ENCODE measurements around the gene SREBF2.

Gene SREBF2

DNA sequence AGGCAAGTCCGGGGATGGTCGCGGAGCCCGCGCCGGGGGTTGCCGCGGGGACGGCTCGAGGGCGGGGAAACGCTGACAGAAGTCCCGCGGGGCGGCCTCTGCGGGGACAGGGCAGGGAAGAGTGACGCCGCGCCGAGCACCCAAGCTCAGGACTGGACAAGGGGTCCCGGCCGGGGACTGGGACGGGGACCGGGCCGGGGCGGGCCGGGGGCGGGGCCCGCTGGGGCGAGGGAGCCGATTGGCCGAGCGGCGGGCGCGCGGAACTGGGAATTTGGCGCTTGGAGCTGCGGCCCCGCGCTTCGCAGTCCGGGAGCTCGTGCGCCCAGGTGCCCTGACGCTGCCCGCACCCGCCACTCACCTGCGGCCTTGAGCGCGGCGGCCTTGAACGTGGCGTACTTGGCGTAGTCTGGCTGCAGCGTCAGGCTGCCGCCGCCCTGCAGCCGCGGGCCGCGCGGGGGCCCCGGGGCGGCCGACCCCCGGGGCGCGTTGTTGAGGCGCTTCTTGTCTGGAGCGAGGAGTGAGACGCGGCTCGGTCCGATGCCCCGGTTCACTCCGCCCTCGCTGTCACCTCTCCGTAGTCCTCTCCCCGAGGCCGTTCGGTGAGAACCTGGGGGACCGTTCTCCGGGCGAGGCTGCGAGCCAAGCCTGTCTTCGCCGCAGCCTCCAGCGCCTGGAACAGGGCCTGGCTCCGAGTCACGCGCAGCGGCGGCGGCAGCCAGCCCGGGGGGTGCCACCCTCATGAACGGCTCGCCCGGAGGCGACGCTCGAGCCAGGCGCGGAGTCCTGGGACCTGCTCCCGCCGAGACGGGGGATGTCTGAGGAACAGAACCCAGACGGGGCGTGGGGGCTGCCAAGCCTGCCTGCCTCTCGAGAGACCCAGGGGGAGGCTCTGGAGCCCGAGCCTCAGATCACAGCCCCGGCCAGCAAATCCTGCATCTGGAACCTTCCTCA lies 77.4 kb downstream of the SREBF2 start:
- H3K4me3 ChIP-seq (ENCODE audit: low read depth, low read length) = no peak overlapping the region

DNA sequence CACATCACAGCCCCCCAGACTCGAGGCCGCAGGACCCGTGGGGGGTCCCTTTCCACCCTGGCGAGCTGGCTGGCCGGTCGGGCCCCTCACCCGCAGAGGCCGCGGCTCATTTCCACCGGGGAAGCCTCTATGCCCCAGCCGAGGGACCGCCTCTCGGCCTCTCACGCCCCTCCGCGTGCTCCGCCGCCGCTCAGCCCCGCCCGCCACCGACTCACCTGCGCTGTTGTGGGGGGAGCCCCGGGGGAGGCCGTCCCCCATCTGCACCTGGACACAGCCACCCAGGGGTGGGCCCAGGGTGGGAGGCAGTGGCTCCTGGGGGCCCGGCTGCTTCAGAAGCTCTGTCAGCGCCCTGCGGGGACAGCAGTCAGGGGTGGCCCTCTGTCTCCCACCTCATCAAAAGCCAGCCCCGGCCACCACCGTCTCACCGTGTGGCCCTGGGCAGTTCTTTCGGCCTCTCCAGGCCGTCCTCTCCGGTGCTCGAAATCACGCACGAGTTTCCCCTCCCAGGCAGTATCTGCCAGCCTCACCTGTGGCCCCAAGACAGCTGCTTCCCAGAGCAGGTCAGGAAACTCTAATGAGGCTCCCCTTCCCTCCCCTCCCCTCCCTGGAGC lies 78.2 kb downstream of the SREBF2 start:
- H3K4me3 ChIP-seq (ENCODE audit: low read depth, low read length) = no peak overlapping the region
- no peak for TF ChIP-seq POLR2A (IDR thresholded peaks at IDR 0.05; ENCODE audit: extremely low read depth, insufficient read length)
- TF ChIP-seq, protein P1, sequence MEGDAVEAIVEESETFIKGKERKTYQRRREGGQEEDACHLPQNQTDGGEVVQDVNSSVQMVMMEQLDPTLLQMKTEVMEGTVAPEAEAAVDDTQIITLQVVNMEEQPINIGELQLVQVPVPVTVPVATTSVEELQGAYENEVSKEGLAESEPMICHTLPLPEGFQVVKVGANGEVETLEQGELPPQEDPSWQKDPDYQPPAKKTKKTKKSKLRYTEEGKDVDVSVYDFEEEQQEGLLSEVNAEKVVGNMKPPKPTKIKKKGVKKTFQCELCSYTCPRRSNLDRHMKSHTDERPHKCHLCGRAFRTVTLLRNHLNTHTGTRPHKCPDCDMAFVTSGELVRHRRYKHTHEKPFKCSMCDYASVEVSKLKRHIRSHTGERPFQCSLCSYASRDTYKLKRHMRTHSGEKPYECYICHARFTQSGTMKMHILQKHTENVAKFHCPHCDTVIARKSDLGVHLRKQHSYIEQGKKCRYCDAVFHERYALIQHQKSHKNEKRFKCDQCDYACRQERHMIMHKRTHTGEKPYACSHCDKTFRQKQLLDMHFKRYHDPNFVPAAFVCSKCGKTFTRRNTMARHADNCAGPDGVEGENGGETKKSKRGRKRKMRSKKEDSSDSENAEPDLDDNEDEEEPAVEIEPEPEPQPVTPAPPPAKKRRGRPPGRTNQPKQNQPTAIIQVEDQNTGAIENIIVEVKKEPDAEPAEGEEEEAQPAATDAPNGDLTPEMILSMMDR (IDR thresholded peaks at IDR 0.05; ENCODE audit: low read depth, low read length) = no peak
- TF ChIP-seq, protein P2, sequence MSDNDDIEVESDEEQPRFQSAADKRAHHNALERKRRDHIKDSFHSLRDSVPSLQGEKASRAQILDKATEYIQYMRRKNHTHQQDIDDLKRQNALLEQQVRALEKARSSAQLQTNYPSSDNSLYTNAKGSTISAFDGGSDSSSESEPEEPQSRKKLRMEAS (IDR thresholded peaks at IDR 0.05; ENCODE audit: low read depth, low read length) = no peak
- TF ChIP-seq MYC (IDR thresholded peaks at IDR 0.05; ENCODE audit: low read depth, low read length) = no peak
- no peak for DNase-seq (ENCODE audit: low read depth)

More for the DNA sequence above, 77.4 kb downstream of the SREBF2 start:
- TF ChIP-seq MYC (IDR thresholded peaks at IDR 0.05; ENCODE audit: low read depth, low read length) (no peak), POLR2A (IDR thresholded peaks at IDR 0.05; ENCODE audit: extremely low read depth, insufficient read length) (no peak)
- TF ChIP-seq, protein P1 (IDR thresholded peaks at IDR 0.05; ENCODE audit: low read depth, low read length) = no peak
- TF ChIP-seq, protein P2 (IDR thresholded peaks at IDR 0.05; ENCODE audit: low read depth, low read length) = no peak
- DNase-seq (ENCODE audit: low read depth) = no peak

DNA sequence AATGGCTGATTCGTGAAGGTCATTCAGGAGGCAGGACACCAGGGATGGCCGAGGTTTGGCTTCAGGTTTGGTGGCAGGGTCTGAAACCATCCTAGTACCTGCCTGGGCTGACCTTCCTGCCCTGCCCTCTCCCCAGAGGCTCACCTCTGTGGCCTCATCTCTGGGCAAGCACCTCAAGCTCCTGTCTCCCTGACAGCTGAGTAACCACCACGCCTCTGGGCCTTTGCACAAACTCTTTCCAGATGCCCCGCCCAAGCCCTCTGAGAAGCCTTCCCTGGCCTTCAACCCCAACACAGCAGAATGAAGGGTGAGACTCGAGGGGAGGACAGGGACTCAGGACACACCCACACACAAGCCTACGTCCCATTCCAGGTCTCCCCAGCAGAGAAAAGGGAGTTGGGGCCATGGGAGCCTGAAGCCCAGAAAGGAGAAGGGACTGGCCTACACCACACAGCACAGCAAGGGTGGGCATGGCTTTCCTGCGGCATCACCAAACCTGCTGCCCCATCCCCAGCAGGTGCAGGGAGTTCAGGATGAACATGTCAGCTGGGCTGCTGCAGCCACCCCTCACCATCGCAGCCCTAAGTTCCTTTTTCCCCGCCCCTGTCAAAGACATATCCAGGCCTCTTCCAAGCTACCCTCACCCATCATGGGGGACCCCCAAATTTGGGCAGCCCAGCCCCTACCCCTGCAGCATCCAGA lies 79.6 kb downstream of the SREBF2 start:
- no peak overlapping the region for H3K4me3 ChIP-seq (ENCODE audit: low read depth, low read length)
- TF ChIP-seq MYC (IDR thresholded peaks at IDR 0.05; ENCODE audit: low read depth, low read length) (no peak), POLR2A (IDR thresholded peaks at IDR 0.05; ENCODE audit: extremely low read depth, insufficient read length) (no peak)
- TF ChIP-seq, protein P1 (IDR thresholded peaks at IDR 0.05; ENCODE audit: low read depth, low read length) = no peak
- TF ChIP-seq, protein P2 (IDR thresholded peaks at IDR 0.05; ENCODE audit: low read depth, low read length) = no peak
- no peak for DNase-seq (ENCODE audit: low read depth)

DNA sequence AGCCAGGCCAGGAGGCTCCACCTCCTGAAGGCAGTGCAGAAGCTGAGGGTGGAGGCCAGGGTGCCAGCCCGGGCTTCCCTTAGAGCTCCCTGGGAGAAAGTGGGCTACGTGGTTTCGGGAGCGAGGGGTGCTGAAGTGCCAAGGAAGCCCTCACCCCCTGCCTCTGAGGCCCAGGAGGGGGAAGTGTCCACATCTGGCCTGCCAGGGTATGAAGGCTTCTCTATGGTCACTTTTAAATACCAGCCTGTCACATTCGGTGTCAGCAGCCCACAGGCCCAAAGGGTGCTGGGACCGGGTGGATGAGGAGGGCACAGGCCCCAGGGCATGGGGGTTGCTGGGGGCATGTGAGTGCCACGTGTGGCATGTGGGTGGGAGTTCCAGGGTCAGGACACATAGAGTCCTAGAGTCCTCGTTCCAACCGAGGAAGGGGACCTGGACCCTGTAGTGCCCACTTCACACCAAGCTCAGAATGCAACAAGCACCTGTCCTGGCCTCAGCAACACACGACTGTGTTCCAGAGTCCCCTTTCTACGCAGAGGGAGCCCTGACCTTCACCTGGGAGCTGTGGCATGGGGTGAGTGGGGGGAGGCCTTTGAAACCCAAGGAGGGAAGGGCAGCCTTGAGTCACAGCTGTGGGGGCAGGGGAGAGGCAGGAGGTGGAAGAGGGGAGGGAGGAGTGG lies 80.3 kb downstream of the SREBF2 start:
- no peak for DNase-seq (ENCODE audit: low read depth)
- TF ChIP-seq, protein P1 (IDR thresholded peaks at IDR 0.05; ENCODE audit: low read depth, low read length) = no peak
- TF ChIP-seq POLR2A (IDR thresholded peaks at IDR 0.05; ENCODE audit: extremely low read depth, insufficient read length) = no peak
- no peak for TF ChIP-seq MYC (IDR thresholded peaks at IDR 0.05; ENCODE audit: low read depth, low read length)
- TF ChIP-seq, protein P2 (IDR thresholded peaks at IDR 0.05; ENCODE audit: low read depth, low read length) = no peak
- no peak overlapping the region for H3K4me3 ChIP-seq (ENCODE audit: low read depth, low read length)
